PC-3 (cell line): Measurements from ENCODE around the gene SLAMF8.

Source experiments
- CTCF ChIP-seq: fragments of 300-600 bp; sonication (generic); conservative IDR thresholded peaks from 2 replicates; pipeline ENCODE4 v1.5.1; 2017; ENCODE audit warnings: antibody characterized with exemption, low read depth, mild to moderate bottlenecking, low read length
- EZH2 ChIP-seq: fragments of 300-600 bp; sonication (generic); IDR thresholded peaks from one replicate; pipeline ENCODE4 v1.6.1; 2017; ENCODE audit warnings: antibody characterized with exemption, mild to moderate bottlenecking, low read length; ENCODE audit not compliant: unreplicated experiment
- EZH2phosphoT487 ChIP-seq: fragments of 300-600 bp; sonication (generic); IDR thresholded peaks from 2 replicates; pipeline ENCODE4 v1.6.1; 2018; ENCODE audit warnings: mild to moderate bottlenecking, antibody characterized with exemption, low read length, borderline replicate concordance

- TF ChIP-seq CTCF: no peak
- no peak for TF ChIP-seq EZH2phosphoT487
- TF ChIP-seq EZH2: no peak
These were observed 8.7 kb downstream of the SLAMF8 start for GRCh38 chr1:159835356-159835755.
